Heart left ventricle (tissue), 16 donors: ENCODE data around the gene COMP. TPM values are rescaled to one million over a fixed set of nuclear protein-coding genes. Genes with fewer than 3 reads are reported as not detected.

ENCODE experiments used
- ATAC-seq, 4 donors: fragments of 200-7000 bp; cut with Tn5 transposase; one replicate each; pipeline ENCODE4 v1.9.1; 2020 to 2022; ENCODE audit warnings: moderate library complexity in 4 of 4, mild to moderate bottlenecking in 3 of 4, moderate number of reproducible peaks in 1 of 4
- DNase-seq, 5 donors: peaks; one replicate each; pipeline ENCODE4 v3.0.0-alpha.2; 2020
- H3K27ac ChIP-seq, 12 donors: fragments of 200-600 bp; sonication (generic) in 4 of 12; one replicate each; pipeline versions ENCODE4 v1.5.0 to v1.8.0; 2016 to 2022; ENCODE audit warnings: mild to moderate bottlenecking in 2 of 12
- H3K27me3 ChIP-seq, 9 donors: fragments of 200-600 bp; sonication (generic) in 2 of 9; one replicate each; pipeline versions ENCODE4 v1.5.1 to v1.8.0; 2016 to 2022; ENCODE audit warnings: mild to moderate bottlenecking in 3 of 9
- H3K36me3 ChIP-seq, 9 donors: fragments of 200-600 bp; sonication (generic) in 2 of 9; one replicate each; pipeline versions ENCODE4 v1.5.0 to v1.8.0; 2018 to 2022; ENCODE audit warnings: mild to moderate bottlenecking in 2 of 9
- H3K4me1 ChIP-seq, 12 donors: fragments of 200-600 bp; sonication (generic) in 4 of 12; one replicate each; pipeline versions ENCODE4 v1.5.0 to v1.8.0; 2016 to 2022; ENCODE audit warnings: mild to moderate bottlenecking in 3 of 12
- H3K4me3 ChIP-seq, 12 donors: fragments of 200-600 bp; sonication (generic) in 4 of 12; one replicate each; pipeline versions ENCODE4 v1.5.0 to v1.8.0; 2017 to 2022; ENCODE audit warnings: mild to moderate bottlenecking in 9 of 12, moderate library complexity in 4 of 12
- H3K9me3 ChIP-seq, 12 donors: fragments of 200-600 bp; sonication (generic) in 4 of 12; one replicate each; pipeline versions ENCODE4 v1.5.0 to v1.8.0; 2016 to 2022; ENCODE audit warnings: mild to moderate bottlenecking in 1 of 12
- CTCF ChIP-seq, 12 donors: fragments of 200-600 bp; sonication (generic) in 4 of 12; IDR thresholded peaks; one replicate each; pipeline versions ENCODE4 v1.5.0 to v1.8.0; 2018 to 2022; ENCODE audit warnings: antibody characterized with exemption in 12 of 12, mild to moderate bottlenecking in 5 of 12
- POLR2A ChIP-seq, 2 donors: fragments of 450-650 bp; IDR thresholded peaks; one replicate each; pipeline ENCODE4 v1.6.1; 2017; ENCODE audit warnings: antibody characterized with exemption in 2 of 2, mild to moderate bottlenecking in 2 of 2, moderate library complexity in 2 of 2
- WGBS, 4 donors: extraction: QIAGEN DNeasy Blood & Tissue Kit in 2 of 4; methylation state at CpG; one replicate each; pipeline versions ENCODE4 v1.1.5 to v1.1.7; 2013 to 2018; 5-methylcytosine and 5-hydroxymethylcytosine counted together
- intact Hi-C, 10 donors: fragments of 100-400 bp; cut with DNase I; formaldehyde crosslinking; loops; one replicate each; pipeline versions ENCODE4 v1.11.1 to v1.14.2; 2022
- polyA plus RNA-seq, 2 donors: library from polyadenylated mRNA; stranded (reverse); fragments of 200-250 nt; gene quantifications; one replicate each; pipeline ENCODE4 v1.2.3, GENCODE V29; 2013
- total RNA-seq, 9 donors: library from RNA; depleted of rRNA in 2 of 9; stranded (reverse); fragments of >200 nt in 2 of 9; fragmentation: NEBNext Ultra II Directional in 3 of 9; extraction: Animal tissue kit (Norgen Biotek cat#: 25700) in 3 of 9; gene quantifications; one replicate each; pipeline versions ENCODE4 v1.1.0 to v1.2.4, GENCODE V29; 2016 to 2023
- donor health status: ischemic (EF 13 %, LVEDD 7.1; RV severe dilation, severe dysfunction).
- donor health status: healthy with polysubstance abuse.
- donor health status: DM: no; HTN: yes; CAD: no.
- donor health status: DM: no; HTN: no; CAD: no.
- donor health status: ischemic (EF 25% LVEDD 6.9; RV normal size, moderate dysfunction).
- donor health status: ischemic (EF 25% LVEDD 5.7; RV mildly dilated, moderate dysfunction).
- donor health status: healthy.
- donor health status: DM: yes; HTN: yes; CAD: no.
- donor health status: ischemic (EF 35%, LVEDD 5.7; RV mildly dilated, moderate dysfunction).
- donor health status: nonischemic (EF 11% LVEDD 7.7; RV severe dilation, severe dysfunction).
- donor health status: DM: yes; HTN: yes; CAD: no.
- donor health status: PGD.
- donor health status: ischemic (EF 29% LVEDD 5.4; RV normal size, mild dysfunction).
- donor health status: nonischemic (EF 23%, LVEDD 6.1; RV moderate dilation, normal function).

Gene COMP
- total and polyA plus RNA-seq, 11 donors, result 0.11 to 2.7 (median 0.46) TPM; not detected in 1

DNA sequence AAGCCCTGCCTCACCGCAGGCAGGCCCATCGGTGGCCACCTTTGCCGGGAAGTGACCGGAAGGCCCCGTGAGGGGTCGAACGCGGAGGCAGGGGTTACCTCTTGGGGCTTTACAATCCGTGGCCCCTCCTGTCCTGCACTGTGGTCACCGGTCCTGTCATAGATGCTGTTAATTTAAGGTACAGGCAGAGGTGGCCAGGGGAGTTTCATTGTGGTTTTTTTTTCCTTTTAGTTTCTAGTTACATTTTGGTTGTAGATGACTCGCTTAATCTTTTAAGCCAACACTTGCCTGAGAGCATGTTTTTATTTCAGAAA is 13.1 kb downstream of the COMP start:
- Histone ChIP-seq H3K4me3 (peak overlapping the region in 4 of 12 donors; percentile 5 to 26 (median 12)), H3K4me1 (peaks cover 0 to 5% (median 0%) of the 10 kb centered on the region in 12 donors), H3K27ac (no peak overlapping the region), H3K27me3 (peaks cover 0 to 38% (median 3%) of the 10 kb centered on the region in 9 donors), H3K36me3 (no peaks in the 10 kb centered on the region), H3K9me3 (no peaks in the 10 kb centered on the region)
- intact Hi-C loops, result no loop called here
- DNase-seq, result no peak
- WGBS, 4 donors, result 62 to 82% (median 75%) methylated on average over 11 of the region's 11 CpGs
- ATAC-seq, result no peak
- no peak for TF ChIP-seq CTCF (IDR thresholded peaks at IDR 0.05)
- no peak for TF ChIP-seq POLR2A (IDR thresholded peaks at IDR 0.05)

GRCh38 chr19:18777301-18778075 is 13.6 kb downstream of the COMP start:
- peak overlapping the region in 5 of 12 donors; percentile 5 to 26 (median 15) for H3K4me3 ChIP-seq
- H3K27me3 ChIP-seq, result peaks cover 0 to 36% (median 3%) of the 10 kb centered on the region in 9 donors
- no peaks in the 10 kb centered on the region for H3K9me3 ChIP-seq
- intact Hi-C loops, result no loop called here
- peaks cover 0 to 5% (median 0%) of the 10 kb centered on the region in 12 donors for H3K4me1 ChIP-seq
- no peaks in the 10 kb centered on the region for H3K36me3 ChIP-seq
- 43 to 84% (median 61%) methylated on average over 18 to 71 of the region's 71 CpGs for WGBS, 4 donors
- H3K27ac ChIP-seq, result no peak overlapping the region
- TF ChIP-seq CTCF (IDR thresholded peaks at IDR 0.05) (no peak), POLR2A (IDR thresholded peaks at IDR 0.05) (no peak)
- ATAC-seq (no peak), DNase-seq (peak in 1 of 5 donors; percentile 43)

GRCh38 chr19:18776736-18777135 is 14.4 kb downstream of the COMP start:
- Histone ChIP-seq H3K4me1 (peaks cover 0 to 5% (median 0%) of the 10 kb centered on the region in 12 donors), H3K36me3 (no peaks in the 10 kb centered on the region), H3K27ac (no peak overlapping the region), H3K9me3 (no peaks in the 10 kb centered on the region), H3K27me3 (peaks cover 0 to 32% (median 3%) of the 10 kb centered on the region in 9 donors), H3K4me3 (no peak overlapping the region)
- intact Hi-C loops, result no loop called here
- 48 to 77% (median 68%) methylated on average over 7 to 12 of the region's 12 CpGs for WGBS, 4 donors
- ATAC-seq (peak in 1 of 4 donors; percentile 25), DNase-seq (peak in 1 of 5 donors; percentile 55)
- TF ChIP-seq POLR2A (IDR thresholded peaks at IDR 0.05) (no peak), CTCF (IDR thresholded peaks at IDR 0.05) (no peak)

- no peak for DNase-seq
- WGBS, 4 donors, result 86 to 91% (median 89%) methylated on average over 5 to 8 of the region's 8 CpGs
- Histone ChIP-seq H3K9me3 (no peaks in the 10 kb centered on the region), H3K4me1 (peaks cover 0 to 5% (median 0%) of the 10 kb centered on the region in 12 donors), H3K4me3 (no peak overlapping the region), H3K27ac (no peak overlapping the region), H3K27me3 (peaks cover 0 to 27% (median 3%) of the 10 kb centered on the region in 9 donors), H3K36me3 (no peaks in the 10 kb centered on the region)
- TF ChIP-seq POLR2A (IDR thresholded peaks at IDR 0.05) (no peak), CTCF (IDR thresholded peaks at IDR 0.05) (no peak)
- ATAC-seq, result no peak
- intact Hi-C loops, result no loop called here
Observed at GRCh38 chr19:18776288-18776594, 14.9 kb downstream of the COMP start.
